Stomach (tissue), 4 donors: Measurements from ENCODE around the gene RPL37A.

ENCODE experiments used
- EP300 ChIP-seq: sonication (generic); formaldehyde crosslinking; IDR thresholded peaks from one replicate; pipeline ENCODE4 v1.6.1; 2017; ENCODE audit warnings: antibody characterized with exemption
- POLR2A ChIP-seq, 4 donors: fragments of 450-650 bp; IDR thresholded peaks; one replicate each; pipeline ENCODE4 v1.6.1; 2016; ENCODE audit warnings: antibody characterized with exemption in 4 of 4, control low read depth in 2 of 4, mild to moderate bottlenecking in 1 of 4, moderate library complexity in 1 of 4
- POLR2AphosphoS5 ChIP-seq, 3 donors: sonication (generic); formaldehyde crosslinking; IDR thresholded peaks; one replicate each; pipeline ENCODE4 v1.6.1; 2016; ENCODE audit warnings: antibody characterized with exemption in 3 of 3
- TF ChIP-seq, protein P1 (sequence below), 7 experiments: fragments of 450-650 bp in 4 of 7; fragments of 200-600 bp in 3 of 7; sonication (generic) in 3 of 7; IDR thresholded peaks; one replicate each; pipeline ENCODE4 v1.5.1; 2016 to 2019; ENCODE audit warnings: antibody characterized with exemption in 7 of 7, control low read depth in 2 of 7, mild to moderate bottlenecking in 1 of 7

DNA sequence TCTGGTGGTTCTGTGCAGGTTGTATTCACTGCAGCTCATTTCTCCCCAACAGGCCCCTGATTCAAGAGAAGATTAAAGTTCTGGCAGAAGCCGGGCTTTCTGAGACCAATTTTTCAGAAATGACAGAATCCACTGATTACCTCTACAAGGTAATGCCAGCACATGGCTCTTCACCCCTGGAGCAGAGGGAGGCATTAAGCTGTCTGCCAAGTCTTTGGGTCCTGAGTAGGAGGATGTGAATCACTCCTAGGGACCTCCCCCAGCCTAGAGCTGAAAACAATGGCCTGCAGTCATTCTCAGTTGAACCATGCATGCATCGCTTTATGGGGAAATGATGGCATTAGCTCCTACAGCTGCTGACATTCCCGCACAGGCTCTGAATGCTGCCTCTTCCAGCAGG is 20.5 kb upstream of the RPL37A start:
- no peak for TF ChIP-seq POLR2AphosphoS5 (IDR thresholded peaks at IDR 0.05)
- TF ChIP-seq, protein P1, sequence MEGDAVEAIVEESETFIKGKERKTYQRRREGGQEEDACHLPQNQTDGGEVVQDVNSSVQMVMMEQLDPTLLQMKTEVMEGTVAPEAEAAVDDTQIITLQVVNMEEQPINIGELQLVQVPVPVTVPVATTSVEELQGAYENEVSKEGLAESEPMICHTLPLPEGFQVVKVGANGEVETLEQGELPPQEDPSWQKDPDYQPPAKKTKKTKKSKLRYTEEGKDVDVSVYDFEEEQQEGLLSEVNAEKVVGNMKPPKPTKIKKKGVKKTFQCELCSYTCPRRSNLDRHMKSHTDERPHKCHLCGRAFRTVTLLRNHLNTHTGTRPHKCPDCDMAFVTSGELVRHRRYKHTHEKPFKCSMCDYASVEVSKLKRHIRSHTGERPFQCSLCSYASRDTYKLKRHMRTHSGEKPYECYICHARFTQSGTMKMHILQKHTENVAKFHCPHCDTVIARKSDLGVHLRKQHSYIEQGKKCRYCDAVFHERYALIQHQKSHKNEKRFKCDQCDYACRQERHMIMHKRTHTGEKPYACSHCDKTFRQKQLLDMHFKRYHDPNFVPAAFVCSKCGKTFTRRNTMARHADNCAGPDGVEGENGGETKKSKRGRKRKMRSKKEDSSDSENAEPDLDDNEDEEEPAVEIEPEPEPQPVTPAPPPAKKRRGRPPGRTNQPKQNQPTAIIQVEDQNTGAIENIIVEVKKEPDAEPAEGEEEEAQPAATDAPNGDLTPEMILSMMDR (IDR thresholded peaks at IDR 0.05): no peak
- TF ChIP-seq POLR2A (IDR thresholded peaks at IDR 0.05): no peak
- no peak for TF ChIP-seq EP300
